Keratinocyte (primary cell): ENCODE data around the gene MTERF4. TPM values are rescaled to one million over a fixed set of nuclear protein-coding genes. Genes with fewer than 3 reads are reported as not detected.

Source experiments
- DNase-seq: peaks from one replicate; pipeline ENCODE4 v3.0.0-alpha.2; 2011; ENCODE audit warnings: low read depth, missing footprints, low spot score
- FAIRE-seq: peaks from 2 replicates; lab custom pipeline; 2011; peaks lifted over from hg19 to GRCh38; lab: Jason Lieb, UNC
- H2AFZ ChIP-seq: 2 replicates; pipeline ENCODE4 v1.6.0; 2012; ENCODE audit warnings: low read length, control low read depth, inconsistent platforms; ENCODE audit not compliant: control insufficient read depth
- H3K27ac ChIP-seq: 2 replicates; pipeline ENCODE4 v1.5.1; 2011; ENCODE audit warnings: low read length; ENCODE audit not compliant: control insufficient read depth, insufficient read depth
- H3K27me3 ChIP-seq: 3 replicates; pipeline ENCODE4 v1.6.0; 2011; ENCODE audit warnings: low read length; ENCODE audit not compliant: control insufficient read depth, insufficient read depth; ENCODE audit errors: extremely low read depth
- H3K36me3 ChIP-seq, 2 experiments: 2 replicates in 1 of 2; 3 replicates in 1 of 2; pipeline ENCODE4 v1.5.1; 2011; ENCODE audit warnings: low read length in 2 of 2, mild to moderate bottlenecking in 1 of 2; ENCODE audit not compliant: control insufficient read depth in 2 of 2, insufficient read depth in 2 of 2; ENCODE audit errors: extremely low read depth in 1 of 2
- H3K4me1 ChIP-seq: 3 replicates; pipeline ENCODE4 v1.5.1; 2011; ENCODE audit warnings: low read length; ENCODE audit not compliant: control insufficient read depth, insufficient read depth; ENCODE audit errors: extremely low read depth
- H3K4me2 ChIP-seq: 3 replicates; pipeline ENCODE4 v1.6.0; 2011; ENCODE audit warnings: low read depth, low read length; ENCODE audit not compliant: control insufficient read depth, insufficient read depth; ENCODE audit errors: extremely low read depth
- H3K4me3 ChIP-seq, 3 experiments: fragments of 200-600 bp in 1 of 3; sonication (generic) in 1 of 3; 2 replicates in 2 of 3; 3 replicates in 1 of 3; pipeline ENCODE4 v1.5.1; 2011 to 2016; ENCODE audit warnings: low read length in 3 of 3, mild to moderate bottlenecking in 3 of 3, control low read depth in 2 of 3, inconsistent platforms in 1 of 3, low read depth in 1 of 3, mixed read lengths in 1 of 3, mixed run types in 1 of 3, moderate library complexity in 1 of 3; ENCODE audit not compliant: control insufficient read depth in 2 of 3, insufficient read depth in 2 of 3; ENCODE audit errors: extremely low read depth in 1 of 3
- H3K79me2 ChIP-seq: 2 replicates; pipeline ENCODE4 v1.6.0; 2012; ENCODE audit warnings: low read length; ENCODE audit not compliant: control insufficient read depth, insufficient read depth
- H3K9ac ChIP-seq: 3 replicates; pipeline ENCODE4 v1.6.0; 2011; ENCODE audit warnings: low read length; ENCODE audit not compliant: control insufficient read depth, insufficient read depth; ENCODE audit errors: extremely low read depth
- H3K9me1 ChIP-seq: 3 replicates; pipeline ENCODE4 v1.6.0; 2011; ENCODE audit warnings: low read length; ENCODE audit not compliant: control insufficient read depth, insufficient read depth; ENCODE audit errors: extremely low read depth
- H3K9me3 ChIP-seq: 2 replicates; pipeline ENCODE4 v1.5.1; 2012; ENCODE audit warnings: low read depth, low read length; ENCODE audit not compliant: control insufficient read depth
- H4K20me1 ChIP-seq: 3 replicates; pipeline ENCODE4 v1.6.0; 2011; ENCODE audit warnings: low read length; ENCODE audit not compliant: control insufficient read depth, insufficient read depth; ENCODE audit errors: extremely low read depth
- EZH2 ChIP-seq: IDR thresholded peaks from one replicate; pipeline ENCODE4 v1.6.1; 2012; ENCODE audit warnings: inconsistent platforms, mild to moderate bottlenecking, low read length, moderate library complexity
- dilution Hi-C: fragments of 300-500 bp; cut with MboI; formaldehyde crosslinking; loops from one replicate; pipeline ENCODE4 v1.7.0; 2020; ENCODE audit warnings: low sequenced_read_pairs; ENCODE audit not compliant: extremely low pct_ligation_motif_present
- polyA plus RNA-seq, 5 experiments: library from polyadenylated mRNA; depleted of rRNA in 3 of 5; stranded (reverse) in 3 of 5; stranded (forward) in 1 of 5; unstranded in 1 of 5; fragments of >200 nt; gene quantifications; 1 replicate in 1 of 5; 2 replicates in 3 of 5; 3 replicates in 1 of 5; pipeline versions ENCODE4 v1.2.1 to v1.2.3, GENCODE V29; 2011 to 2012; ENCODE audit warnings: missing spikeins in 2 of 5, low read depth in 1 of 5, low replicate concordance in 1 of 5
- TF ChIP-seq, protein P1 (sequence below), 3 experiments: IDR thresholded peaks in 1 of 3; conservative IDR thresholded peaks in 1 of 3; optimal IDR thresholded peaks in 1 of 3; 2 replicates in 2 of 3; 3 replicates in 1 of 3; pipeline versions ENCODE3 to v1.5.1; 2011; ENCODE audit warnings: low read length in 3 of 3, mild to moderate bottlenecking in 3 of 3, moderate library complexity in 2 of 3, control low read depth in 1 of 3, inconsistent platforms in 1 of 3; ENCODE audit not compliant: insufficient read depth in 2 of 3; ENCODE audit errors: extremely low read depth in 1 of 3

The MTERF4 gene
- polyA plus RNA-seq, 1 donor (not counting 4 experiments of a cell fraction or from before 2014, with no cell fraction given), result 28.5 TPM

DNA sequence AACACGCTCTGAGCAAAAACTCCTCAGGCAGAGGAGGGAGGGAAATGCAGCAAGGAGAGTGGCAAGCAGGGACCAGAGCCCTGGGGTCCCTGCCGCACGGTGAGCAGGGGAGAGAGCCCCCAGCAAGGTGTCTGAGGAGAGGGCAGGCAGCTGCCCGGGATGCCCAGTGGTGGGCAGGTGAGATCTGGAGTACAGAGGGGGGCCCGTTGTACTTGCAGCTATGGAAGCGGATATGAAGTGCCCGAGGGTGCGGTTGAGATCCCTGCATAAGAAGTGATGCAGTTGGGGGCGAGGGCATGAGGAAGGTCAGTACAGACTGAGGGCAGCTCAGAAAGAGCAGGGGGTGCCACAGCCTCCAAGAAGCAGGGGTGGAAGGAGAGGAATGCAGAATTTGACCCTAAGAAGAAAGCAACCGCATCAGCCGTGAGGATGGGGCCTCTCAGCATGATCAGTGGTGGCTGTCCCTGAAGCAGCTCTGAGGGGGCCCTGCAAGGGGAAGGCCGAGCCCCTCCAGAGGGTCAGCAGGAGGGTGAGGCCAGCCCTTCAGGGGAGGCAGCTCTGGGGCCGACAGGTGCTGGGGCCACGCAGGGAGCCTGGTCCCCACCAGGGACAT, 29.4 kb downstream of the MTERF4 start:
- Histone ChIP-seq H3K4me1 (no peaks in the 10 kb centered on the region), H3K9me3 (no peaks in the 10 kb centered on the region), H3K27ac (no peak overlapping the region), H4K20me1 (no peaks in the 10 kb centered on the region), H3K79me2 (no peaks in the 10 kb centered on the region), H3K4me2 (no peak overlapping the region), H3K9me1 (no peaks in the 10 kb centered on the region), H3K27me3 (peaks cover 7% of the 10 kb centered on the region), H3K4me3 (no peak overlapping the region), H3K36me3 (peaks cover 0 to 2% of the 10 kb centered on the region in 2 experiments), H2AFZ (no peak overlapping the region), H3K9ac (no peak overlapping the region)
- DNase-seq (no peak), FAIRE-seq (no peak)
- TF ChIP-seq, protein P1, sequence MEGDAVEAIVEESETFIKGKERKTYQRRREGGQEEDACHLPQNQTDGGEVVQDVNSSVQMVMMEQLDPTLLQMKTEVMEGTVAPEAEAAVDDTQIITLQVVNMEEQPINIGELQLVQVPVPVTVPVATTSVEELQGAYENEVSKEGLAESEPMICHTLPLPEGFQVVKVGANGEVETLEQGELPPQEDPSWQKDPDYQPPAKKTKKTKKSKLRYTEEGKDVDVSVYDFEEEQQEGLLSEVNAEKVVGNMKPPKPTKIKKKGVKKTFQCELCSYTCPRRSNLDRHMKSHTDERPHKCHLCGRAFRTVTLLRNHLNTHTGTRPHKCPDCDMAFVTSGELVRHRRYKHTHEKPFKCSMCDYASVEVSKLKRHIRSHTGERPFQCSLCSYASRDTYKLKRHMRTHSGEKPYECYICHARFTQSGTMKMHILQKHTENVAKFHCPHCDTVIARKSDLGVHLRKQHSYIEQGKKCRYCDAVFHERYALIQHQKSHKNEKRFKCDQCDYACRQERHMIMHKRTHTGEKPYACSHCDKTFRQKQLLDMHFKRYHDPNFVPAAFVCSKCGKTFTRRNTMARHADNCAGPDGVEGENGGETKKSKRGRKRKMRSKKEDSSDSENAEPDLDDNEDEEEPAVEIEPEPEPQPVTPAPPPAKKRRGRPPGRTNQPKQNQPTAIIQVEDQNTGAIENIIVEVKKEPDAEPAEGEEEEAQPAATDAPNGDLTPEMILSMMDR (optimal IDR thresholded peaks at IDR 0.05 in 1 of 3, IDR thresholded peaks at IDR 0.05 in 1 of 3, conservative IDR thresholded peaks at IDR 0.05 in 1 of 3; ENCODE audit: extremely low read depth in 1 of 3, insufficient read depth in 2 of 3, low read length in 3 of 3), result no peak
- TF ChIP-seq EZH2, result no peak
- dilution Hi-C loops, result no loop called here

DNA sequence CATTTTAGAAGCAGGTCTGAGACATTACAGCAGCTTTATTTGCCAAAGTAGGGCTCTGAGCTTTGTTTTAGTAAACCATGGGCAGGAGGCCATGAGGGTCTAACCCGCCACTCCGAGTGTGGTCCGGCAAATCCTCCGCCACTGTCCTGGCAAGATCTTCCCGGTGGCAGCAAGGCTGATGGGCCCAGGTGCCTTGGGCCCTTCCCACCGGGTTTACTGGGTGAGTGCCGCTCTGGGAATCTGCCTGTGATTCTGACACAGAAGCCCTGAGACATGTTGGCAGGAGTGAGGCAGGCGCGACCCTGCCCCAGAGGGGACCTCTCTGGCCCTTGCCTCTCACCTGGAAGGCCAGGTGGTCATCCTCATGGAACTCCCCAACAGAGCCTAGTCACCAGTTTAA, 29.9 kb downstream of the MTERF4 start:
- no peaks in the 10 kb centered on the region for H3K9me3 ChIP-seq
- dilution Hi-C loops, result no loop called here
- peaks cover 7% of the 10 kb centered on the region for H3K27me3 ChIP-seq
- no peak overlapping the region for H3K27ac ChIP-seq
- H4K20me1 ChIP-seq, result no peaks in the 10 kb centered on the region
- no peaks in the 10 kb centered on the region for H3K9me1 ChIP-seq
- no peak overlapping the region for H3K4me2 ChIP-seq
- TF ChIP-seq, protein P1 (optimal IDR thresholded peaks at IDR 0.05 in 1 of 3, IDR thresholded peaks at IDR 0.05 in 1 of 3, conservative IDR thresholded peaks at IDR 0.05 in 1 of 3; ENCODE audit: extremely low read depth in 1 of 3, insufficient read depth in 2 of 3, low read length in 3 of 3), result no peak
- TF ChIP-seq EZH2, result no peak
- DNase-seq (no peak), FAIRE-seq (no peak)
- H3K4me3 ChIP-seq, result no peak overlapping the region
- no peaks in the 10 kb centered on the region for H3K4me1 ChIP-seq
- no peak overlapping the region for H2AFZ ChIP-seq
- H3K36me3 ChIP-seq, result peaks cover 0 to 2% of the 10 kb centered on the region in 2 experiments
- no peaks in the 10 kb centered on the region for H3K79me2 ChIP-seq
- H3K9ac ChIP-seq, result no peak overlapping the region
